ENCODE data around the gene ST7.

GRCh38 chr7:117129521-117129955, 176.2 kb downstream of the ST7 start:
- TF ChIP-seq EZH2 (IDR thresholded peaks at IDR 0.05) (no peak), POLR2AphosphoS5 (IDR thresholded peaks at IDR 0.05; ENCODE audit: borderline replicate concordance, low read depth, low read length) (no peak)

Measured in SK-N-MC (cell line).